ENCODE data around the gene PLEKHG5. TPM values are rescaled to one million over a fixed set of nuclear protein-coding genes. Genes with fewer than 3 reads are reported as not detected.

The PLEKHG5 gene
- total RNA-seq, 4 donors from 2014 or later, result 5.8 to 18.1 (median 12.0) TPM

DNA sequence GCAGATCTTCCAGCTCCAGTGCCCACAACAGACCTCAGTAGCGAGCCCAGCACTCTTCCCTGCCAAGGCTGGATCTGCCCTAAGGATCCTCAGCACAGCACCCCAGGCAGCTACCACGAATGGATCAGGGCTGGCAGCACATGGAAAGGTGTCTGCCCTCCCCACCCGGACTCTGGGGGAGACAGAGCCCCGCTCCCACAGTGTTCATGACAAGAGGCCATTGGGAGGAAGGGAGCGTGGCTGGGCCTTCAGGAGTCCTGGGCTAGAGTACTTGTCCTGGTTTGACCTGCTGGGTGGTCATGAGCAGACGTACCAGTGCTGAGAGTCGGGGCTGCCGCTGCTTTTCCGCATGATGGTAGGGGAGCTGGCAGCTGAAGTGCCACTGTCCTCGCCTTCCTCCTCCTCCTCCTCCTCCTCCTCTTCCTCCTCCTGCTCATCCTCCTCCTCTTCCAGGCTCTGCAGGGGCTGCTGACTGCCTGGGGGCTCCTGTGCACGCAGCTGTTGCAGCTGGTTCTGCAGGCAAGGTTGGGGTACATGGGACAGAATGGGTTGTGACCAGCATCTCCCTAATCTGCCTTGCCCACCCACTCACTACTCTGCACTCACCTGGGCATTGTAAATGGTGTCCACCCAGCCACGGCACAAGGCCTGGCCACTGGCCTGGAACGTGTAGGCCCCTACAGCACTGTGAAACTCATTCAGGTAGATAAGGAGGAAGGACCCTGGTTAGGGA is 22.6 kb downstream of the PLEKHG5 start:
- Histone ChIP-seq H3K4me1 (peaks cover 0 to 10% (median 5%) of the 10 kb centered on the region in 4 donors), H3K27me3 (peaks cover 0 to 41% (median 5%) of the 10 kb centered on the region in 4 donors), H3K9me3 (no peaks in the 10 kb centered on the region), H3K36me3 (peaks cover 11 to 81% (median 67%) of the 10 kb centered on the region in 4 donors), H3K27ac (replicated peaks in 1 of 4) (no peak overlapping the region), H3K4me3 (no peak overlapping the region)
- WGBS, result 87% methylated on average over 12 of the region's 13 CpGs
- DNase-seq (ENCODE audit: extremely low spot score), result no peak
- intact Hi-C loops (cut with DNase I), result no loop called here
- TF ChIP-seq CTCF (IDR thresholded peaks at IDR 0.05), result no peak
- no peak for TF ChIP-seq POLR2A (IDR thresholded peaks at IDR 0.05; ENCODE audit: low read depth)
- TF ChIP-seq POLR2AphosphoS5 (IDR thresholded peaks at IDR 0.05), result no peak
- no peak for TF ChIP-seq EP300 (IDR thresholded peaks at IDR 0.05)

- Histone ChIP-seq H3K36me3 (peaks cover 11 to 75% (median 60%) of the 10 kb centered on the region in 4 donors), H3K4me3 (no peak overlapping the region), H3K27ac (replicated peaks in 1 of 4) (no peak overlapping the region), H3K27me3 (peaks cover 0 to 45% (median 5%) of the 10 kb centered on the region in 4 donors), H3K9me3 (no peaks in the 10 kb centered on the region), H3K4me1 (peaks cover 0 to 10% (median 5%) of the 10 kb centered on the region in 4 donors)
- TF ChIP-seq EP300 (IDR thresholded peaks at IDR 0.05), result no peak
- TF ChIP-seq CTCF (IDR thresholded peaks at IDR 0.05), result no peak
- no peak for TF ChIP-seq POLR2AphosphoS5 (IDR thresholded peaks at IDR 0.05)
- TF ChIP-seq POLR2A (IDR thresholded peaks at IDR 0.05; ENCODE audit: low read depth), result no peak
- intact Hi-C loops (cut with DNase I), result no loop called here
- 88% methylated on average over 24 of the region's 30 CpGs for WGBS
- DNase-seq (ENCODE audit: extremely low spot score), result no peak
These were observed 23.5 kb downstream of the PLEKHG5 start for GRCh38 chr1:6467744-6468688.

- intact Hi-C loops (cut with DNase I), result no loop called here
- Histone ChIP-seq H3K27ac (replicated peaks in 1 of 4) (no peak overlapping the region), H3K9me3 (no peaks in the 10 kb centered on the region), H3K4me1 (peaks cover 0 to 10% (median 5%) of the 10 kb centered on the region in 4 donors), H3K27me3 (peaks cover 0 to 53% (median 5%) of the 10 kb centered on the region in 4 donors), H3K36me3 (peaks cover 8 to 75% (median 59%) of the 10 kb centered on the region in 4 donors), H3K4me3 (no peak overlapping the region)
- no peak for DNase-seq (ENCODE audit: extremely low spot score)
- 95% methylated on average over 12 of the region's 12 CpGs for WGBS
- TF ChIP-seq CTCF (IDR thresholded peaks at IDR 0.05) (no peak), EP300 (IDR thresholded peaks at IDR 0.05) (no peak), POLR2AphosphoS5 (IDR thresholded peaks at IDR 0.05) (no peak), POLR2A (IDR thresholded peaks at IDR 0.05; ENCODE audit: low read depth) (no peak)
These were observed 24.2 kb downstream of the PLEKHG5 start for GRCh38 chr1:6467224-6467623.

DNA sequence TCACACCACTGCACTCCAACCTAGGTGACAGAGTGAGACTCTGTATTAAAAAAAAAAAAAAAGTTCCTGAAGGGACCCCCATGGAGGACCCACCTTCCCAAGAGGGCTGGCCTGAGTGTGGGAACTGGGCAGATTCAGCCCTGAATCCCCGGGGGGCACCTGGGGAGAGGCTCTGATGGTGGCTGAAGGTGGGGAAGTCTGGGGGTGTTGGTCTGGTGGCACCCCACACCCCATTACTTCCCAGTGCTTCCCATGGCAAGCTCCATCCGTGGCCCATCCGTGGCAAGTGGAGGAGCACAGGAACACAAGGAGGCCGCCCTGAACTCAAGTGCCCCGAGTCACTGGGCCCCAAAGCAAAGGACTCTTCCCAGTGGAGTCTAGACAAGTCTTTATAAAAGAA is 24.7 kb downstream of the PLEKHG5 start:
- TF ChIP-seq CTCF (IDR thresholded peaks at IDR 0.05) (no peak), EP300 (IDR thresholded peaks at IDR 0.05) (no peak), POLR2A (IDR thresholded peaks at IDR 0.05; ENCODE audit: low read depth) (no peak), POLR2AphosphoS5 (IDR thresholded peaks at IDR 0.05) (no peak)
- peaks cover 4 to 75% (median 56%) of the 10 kb centered on the region in 4 donors for H3K36me3 ChIP-seq

More for the DNA sequence above, 24.7 kb downstream of the PLEKHG5 start:
- no peak for DNase-seq (ENCODE audit: extremely low spot score)
- H3K4me3 ChIP-seq, result no peak overlapping the region
- H3K27me3 ChIP-seq, result peaks cover 0 to 58% (median 8%) of the 10 kb centered on the region in 4 donors
- no peak overlapping the region for H3K27ac ChIP-seq (replicated peaks in 1 of 4)
- H3K4me1 ChIP-seq, result peaks cover 0 to 10% (median 5%) of the 10 kb centered on the region in 4 donors
- no peaks in the 10 kb centered on the region for H3K9me3 ChIP-seq
- WGBS, result 97% methylated on average over 4 of the region's 5 CpGs
- intact Hi-C loops (cut with DNase I), result no loop called here
